GM12878 (cell line): ENCODE data around the gene TNFRSF11A. TPM values are rescaled to one million over a fixed set of nuclear protein-coding genes. Genes with fewer than 3 reads are reported as not detected.

Source experiments
- ATAC-seq: fragments of 200-7000 bp; cut with Tn5 transposase; 3 replicates; pipeline ENCODE4 v1.9.1; 2020; ENCODE audit warnings: mild to moderate bottlenecking, moderate library complexity
- BruUV-seq: library from RNA; stranded (reverse); fragments of 400-500 nt; replicated peaks from 2 replicates; lab custom pipeline; 2021; lab: Mats Ljungman, UMichigan
- CTCF ChIA-PET: fragments of 300-600 bp; sonication (Branson Sonifier 250); formaldehyde crosslinking; extraction: SDS; loops from one replicate; lab custom pipeline; 2021; ENCODE audit warnings: inconsistent platforms; lab: Yijun Ruan, JAX
- POLR2A ChIA-PET: fragments of 350-600 bp; formaldehyde crosslinking; extraction: SDS; loops from one replicate; lab custom pipeline; 2021; ENCODE audit warnings: inconsistent platforms; lab: Charles Lee
- RAD21 ChIA-PET: fragments of 300-600 bp; sonication (Branson Sonifier 250); formaldehyde crosslinking; loops from one replicate; lab custom pipeline; 2023; ENCODE audit warnings: antibody characterized with exemption; ENCODE audit not compliant: unreplicated experiment; lab: Charles Lee
- SMC1A ChIA-PET: fragments of 300-600 bp; sonication (Branson Sonifier 250); formaldehyde crosslinking; loops from one replicate; lab custom pipeline; 2023; ENCODE audit not compliant: unreplicated experiment, uncharacterized antibody; lab: Charles Lee
- DNase-seq: peaks from one replicate; pipeline ENCODE4 v3.0.0-alpha.2; 2011; ENCODE audit warnings: low read depth, low spot score
- FAIRE-seq: peaks from 3 replicates; lab custom pipeline; 2011; peaks lifted over from hg19 to GRCh38; lab: Jason Lieb, UNC
- H2AFZ ChIP-seq: 2 replicates; pipeline ENCODE4 v1.6.0; 2011; ENCODE audit warnings: low read depth, low read length, control low read depth; ENCODE audit not compliant: control insufficient read depth
- H3K27ac ChIP-seq: 2 replicates; pipeline ENCODE4 v1.5.1; 2011; ENCODE audit warnings: control low read depth; ENCODE audit not compliant: control insufficient read depth, insufficient read depth
- H3K27me3 ChIP-seq, 2 experiments: replicated peaks in 1 of 2; 2 replicates each; pipeline versions ENCODE4 v1.6.0 to v1.6.1; 2011; ENCODE audit warnings: low read length in 1 of 2; ENCODE audit not compliant: control insufficient read depth in 2 of 2, insufficient read depth in 2 of 2
- H3K36me3 ChIP-seq, 2 experiments: 2 replicates each; pipeline ENCODE4 v1.5.1; 2011; ENCODE audit warnings: low read length in 1 of 2; ENCODE audit not compliant: control insufficient read depth in 2 of 2, insufficient read depth in 2 of 2
- H3K4me1 ChIP-seq: 2 replicates; pipeline ENCODE4 v1.6.1; 2011; ENCODE audit warnings: mild to moderate bottlenecking, low read length, moderate library complexity, mixed read lengths; ENCODE audit not compliant: control insufficient read depth, insufficient read depth
- H3K4me2 ChIP-seq: 2 replicates; pipeline ENCODE4 v1.6.0; 2011; ENCODE audit warnings: control low read depth; ENCODE audit not compliant: control insufficient read depth, insufficient read depth
- H3K4me3 ChIP-seq: fragments of 200-600 bp; sonication (generic); 2 replicates; pipeline ENCODE4 v1.5.1; 2016
- H3K79me2 ChIP-seq: 2 replicates; pipeline ENCODE4 v1.6.0; 2011; ENCODE audit warnings: low read length; ENCODE audit not compliant: control insufficient read depth, insufficient read depth
- H3K9ac ChIP-seq: 2 replicates; pipeline ENCODE4 v1.8.0; 2011; ENCODE audit warnings: low read length, control low read depth, mixed read lengths; ENCODE audit not compliant: control insufficient read depth, insufficient read depth
- H3K9me3 ChIP-seq: replicated peaks from 3 replicates; pipeline ENCODE4 v1.5.1; 2011; ENCODE audit warnings: mild to moderate bottlenecking, low read length; ENCODE audit not compliant: control insufficient read depth, insufficient read depth
- H4K20me1 ChIP-seq: 2 replicates; pipeline ENCODE4 v1.6.0; 2011; ENCODE audit not compliant: control insufficient read depth, insufficient read depth
- ASH2L ChIP-seq: fragments of 300-600, 200-600 bp; sonication (generic); IDR thresholded peaks from 2 replicates; pipeline ENCODE4 v1.6.1; 2017; ENCODE audit warnings: low read depth, mild to moderate bottlenecking, borderline replicate concordance
- ATF2 ChIP-seq: IDR thresholded peaks from 2 replicates; pipeline ENCODE4 v1.6.1; 2012; ENCODE audit warnings: low read length, inconsistent platforms
- CBFB ChIP-seq: IDR thresholded peaks from 2 replicates; pipeline ENCODE4 v1.6.1; 2016; ENCODE audit warnings: antibody characterized with exemption, low read depth
- CHD2 ChIP-seq: IDR thresholded peaks from 2 replicates; pipeline ENCODE4 v1.6.1; 2011; ENCODE audit warnings: low read depth, low read length, improper control_type of control experiment, borderline replicate concordance
- EED ChIP-seq: sonication (generic); IDR thresholded peaks from 2 replicates; pipeline ENCODE4 v1.6.1; 2016; ENCODE audit warnings: antibody characterized with exemption, low read depth
- JUNB ChIP-seq: IDR thresholded peaks from 2 replicates; pipeline ENCODE4 v1.6.1; 2016; ENCODE audit warnings: antibody characterized with exemption, mild to moderate bottlenecking
- NR2C1 ChIP-seq: fragments of 450-650 bp; IDR thresholded peaks from 2 replicates; pipeline ENCODE4 v1.6.1; 2017; ENCODE audit warnings: antibody characterized with exemption, mild to moderate bottlenecking, moderate library complexity
- NR2C2 ChIP-seq: IDR thresholded peaks from 2 replicates; pipeline ENCODE4 v1.6.1; 2011; ENCODE audit warnings: borderline replicate concordance, low read depth; ENCODE audit not compliant: control insufficient read depth, insufficient read length
- NR2F1 ChIP-seq: fragments of 450-650 bp; conservative IDR thresholded peaks from 2 replicates; pipeline ENCODE4 v1.6.1; 2017; ENCODE audit warnings: mild to moderate bottlenecking
- RELB ChIP-seq: fragments of 450-650 bp; IDR thresholded peaks from 2 replicates; pipeline ENCODE4 v1.6.1; 2017; ENCODE audit warnings: low read depth, mild to moderate bottlenecking, moderate library complexity
- SMAD1 ChIP-seq: fragments of 450-650 bp; IDR thresholded peaks from 2 replicates; pipeline ENCODE4 v1.6.1; 2018; ENCODE audit warnings: mild to moderate bottlenecking, low read depth; ENCODE audit not compliant: partially characterized antibody
- SMARCA5 ChIP-seq: fragments of 450-650 bp; IDR thresholded peaks from 2 replicates; pipeline ENCODE4 v1.6.1; 2017; ENCODE audit warnings: mild to moderate bottlenecking
- SMC3 ChIP-seq: IDR thresholded peaks from 2 replicates; pipeline ENCODE4 v1.6.1; 2011; ENCODE audit warnings: low read length, improper control_type of control experiment, borderline replicate concordance
- SUZ12 ChIP-seq: fragments of 200-600 bp; sonication (generic); IDR thresholded peaks from one replicate; pipeline ENCODE4 v1.6.1; 2018; ENCODE audit warnings: antibody characterized with exemption, mild to moderate bottlenecking; ENCODE audit not compliant: unreplicated experiment
- TCF12 ChIP-seq: IDR thresholded peaks from 2 replicates; pipeline ENCODE4 v1.6.1; 2011; ENCODE audit warnings: low read depth, mild to moderate bottlenecking, low read length
- YBX1 ChIP-seq: fragments of 450-650 bp; IDR thresholded peaks from 2 replicates; pipeline ENCODE4 v1.6.1; 2016; ENCODE audit warnings: antibody characterized with exemption
- ZBTB11 ChIP-seq: fragments of 450-650 bp; formaldehyde crosslinking; IDR thresholded peaks from 2 replicates; pipeline ENCODE4 v1.5.0; 2022; ENCODE audit warnings: mild to moderate bottlenecking, missing genetic modification characterization
- ZNF622 ChIP-seq: fragments of 450-650 bp; IDR thresholded peaks from 2 replicates; pipeline ENCODE4 v1.6.1; 2017; ENCODE audit warnings: mild to moderate bottlenecking, inconsistent platforms
- WGBS: methylation state at CpG from one replicate; pipeline ENCODE4 v1.1.6; 2016; ENCODE audit warnings: low lambda C conversion rate; ENCODE audit not compliant: insufficient replicate concordance, insufficient coverage; ENCODE audit errors: missing lambda C conversion rate; 5-methylcytosine and 5-hydroxymethylcytosine counted together
- in situ Hi-C: fragments of 300-500 bp; cut with MboI; formaldehyde crosslinking; loops from 9 replicates; pipeline ENCODE4 v1.14.3; 2018; ENCODE audit warnings: mixed read lengths
- intact Hi-C: fragments of 100-400 bp; cut with micrococcal nuclease; formaldehyde crosslinking; loops from one replicate; pipeline ENCODE4 v1.14.2; 2022; ENCODE audit not compliant: unreplicated experiment
- polyA plus RNA-seq, 11 experiments: library from polyadenylated mRNA; depleted of rRNA in 4 of 11; unstranded in 6 of 11; stranded (reverse) in 5 of 11; fragments of >200 nt; fragmentation: Nextera tagmentation in 4 of 11; fragmentation: Illumina TruSeq in 1 of 11; extraction: Ambion mirVana in 4 of 11; extraction: Trizol in 1 of 11; gene quantifications; 1 replicate in 1 of 11; 2 replicates in 10 of 11; pipeline versions ENCODE4 v1.2.1 to v1.2.3, GENCODE V29; 2011 to 2016; ENCODE audit warnings: inconsistent platforms in 2 of 11, missing spikeins in 2 of 11, low read depth in 1 of 11
- total RNA-seq, 4 experiments: library from RNA; depleted of rRNA in 3 of 4; stranded (reverse); fragments of >200 nt in 3 of 4; fragmentation: Illumina TruSeq in 1 of 4; extraction: Trizol in 1 of 4; gene quantifications; 2 replicates each; pipeline versions ENCODE4 v1.2.1 to v1.2.3, GENCODE V29; 2013 to 2021

The TNFRSF11A gene
- total and polyA plus RNA-seq, 10 of the 15 experiments (the other 5 are each of a cell fraction or from before 2014, with no cell fraction given) = 0.07 to 4.0 (median 0.23) TPM

- FAIRE-seq (no peak), ATAC-seq (no peak), DNase-seq (no peak)
- Histone ChIP-seq H3K27me3 (no peaks in the 10 kb centered on the region), H2AFZ (no peak overlapping the region), H4K20me1 (no peaks in the 10 kb centered on the region), H3K4me2 (no peak overlapping the region), H3K9ac (no peak overlapping the region), H3K36me3 (no peaks in the 10 kb centered on the region), H3K79me2 (no peaks in the 10 kb centered on the region), H3K27ac (no peak overlapping the region), H3K4me3 (no peak overlapping the region), H3K9me3 (no peaks in the 10 kb centered on the region), H3K4me1 (no peaks in the 10 kb centered on the region)
- WGBS = 51% methylated on average over 15 of the region's 15 CpGs
- in situ Hi-C loops (no loop called here), intact Hi-C loops (no loop called here)
- RAD21 ChIA-PET = interaction anchor here (0.9 kb wide), 1 partner anchor 12 kb away, joined by 4 read pairs; no protein-coding TSS in a partner anchor
- SMC1A ChIA-PET = no interaction called here
- CTCF ChIA-PET = interaction anchor here (0.8 to 1.6 kb wide), 5 partner anchors 11 to 152 kb away, joined by 3 to 6 read pairs (median 4); no protein-coding TSS in a partner anchor
- no TSS peak for BruUV-seq
- POLR2A ChIA-PET = interaction anchor here (0.6 kb wide), 2 partner anchors 183 to 250 kb away, joined by 3 to 4 read pairs; no protein-coding TSS in a partner anchor
- no peak for TF ChIP-seq RELB
- TF ChIP-seq NR2C1 = no peak
- TF ChIP-seq ATF2 = no peak
- no peak for TF ChIP-seq JUNB
- TF ChIP-seq TCF12 = no peak
- TF ChIP-seq CHD2 = no peak
- TF ChIP-seq CBFB = no peak
- no peak for TF ChIP-seq SUZ12
- TF ChIP-seq ASH2L = no peak
- TF ChIP-seq NR2C2 = no peak
- no peak for TF ChIP-seq SMAD1
- TF ChIP-seq SMC3 = no peak
- no peak for TF ChIP-seq SMARCA5
- TF ChIP-seq NR2F1 = no peak
- TF ChIP-seq ZNF622 = no peak
- TF ChIP-seq YBX1 = no peak
- no peak for TF ChIP-seq EED
- TF ChIP-seq ZBTB11 (CRISPR knock-in tag) = no peak
These were observed 14.2 kb downstream of the TNFRSF11A start for GRCh38 chr18:62339106-62339988.
